BLaER1 (cell line): ENCODE results near the gene EIF4H.
A peak's percentile ranks its signal among the peaks of the same experiment; 100 is the strongest.

Source experiments
- H3K27ac ChIP-seq: shearing (Covaris generic); formaldehyde crosslinking; 2 replicates; pipeline ENCODE4 v1.8.1; 2022
- H3K27me3 ChIP-seq: shearing (Covaris generic); formaldehyde crosslinking; 2 replicates; pipeline ENCODE4 v1.8.1; 2022
- H3K36me3 ChIP-seq: shearing (Covaris generic); formaldehyde crosslinking; 2 replicates; pipeline ENCODE4 v1.8.1; 2022
- H3K4me1 ChIP-seq: shearing (Covaris generic); formaldehyde crosslinking; 2 replicates; pipeline ENCODE4 v1.8.1; 2022
- H3K4me2 ChIP-seq: shearing (Covaris generic); formaldehyde crosslinking; 2 replicates; pipeline ENCODE4 v1.8.1; 2022
- H3K4me3 ChIP-seq: shearing (Covaris generic); formaldehyde crosslinking; 2 replicates; pipeline ENCODE4 v1.8.1; 2022
- H3K9ac ChIP-seq: shearing (Covaris generic); formaldehyde crosslinking; 2 replicates; pipeline ENCODE4 v1.8.1; 2022
- H3K9me3 ChIP-seq: shearing (Covaris generic); formaldehyde crosslinking; 2 replicates; pipeline ENCODE4 v1.8.1; 2022
- H4K20me1 ChIP-seq: shearing (Covaris generic); formaldehyde crosslinking; 2 replicates; pipeline ENCODE4 v1.8.1; 2022
- Cebpa-rat ChIP-seq: shearing (Covaris generic); IDR thresholded peaks from 2 replicates; pipeline ENCODE4 v1.8.1; 2022

EIF4H gene

DNA sequence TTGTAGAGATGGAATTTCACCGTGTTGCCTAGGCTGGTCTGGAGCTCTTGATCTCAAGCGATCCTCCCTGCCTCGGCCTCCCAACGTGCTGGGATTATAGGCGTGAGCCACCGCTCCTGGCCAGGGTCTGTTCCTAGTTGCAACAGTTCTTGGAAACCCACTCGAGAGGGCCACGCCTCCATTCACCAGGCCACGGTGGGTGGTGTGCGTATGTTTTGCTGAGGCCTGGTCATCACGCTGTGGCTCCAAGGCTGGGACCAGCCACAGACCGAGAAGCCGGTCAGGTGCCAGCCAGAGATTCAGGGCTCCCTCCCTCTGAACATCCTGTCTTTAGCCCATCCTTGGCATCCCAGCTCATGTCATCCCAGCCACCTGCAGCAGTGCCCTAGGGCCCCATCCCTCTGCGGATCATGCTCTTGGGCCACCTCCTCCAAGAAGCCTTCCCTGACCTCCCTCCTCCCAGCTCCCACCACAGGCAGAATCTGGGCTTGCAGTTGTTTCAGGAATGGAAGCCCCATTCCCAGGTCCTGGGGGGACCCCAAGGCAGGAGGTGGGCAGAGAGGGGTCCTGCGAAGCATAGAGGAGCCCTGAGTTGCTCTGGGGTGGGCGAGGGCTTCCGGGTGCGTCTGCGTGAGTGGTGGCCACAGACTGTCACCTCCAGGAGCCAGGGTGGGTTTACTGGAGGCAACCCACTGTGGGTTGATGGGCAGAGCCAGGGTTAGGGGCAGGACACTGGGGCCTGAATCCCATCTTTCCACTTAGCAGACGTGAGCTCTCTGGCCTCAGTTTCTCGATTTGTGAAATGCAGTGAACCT, 40.9 kb downstream of the EIF4H start:
- Histone ChIP-seq H3K4me1 (peaks cover 73% of the 10 kb centered on the region), H3K4me3 (peak overlapping the region; percentile 57), H3K4me2 (peak overlapping the region; percentile 91), H3K9ac (peak overlapping the region; percentile 87), H3K36me3 (peaks cover 62% of the 10 kb centered on the region), H4K20me1 (no peaks in the 10 kb centered on the region), H3K9me3 (peaks cover 7% of the 10 kb centered on the region; the same call in 1 of the 2 replicates), H3K27ac (peak overlapping the region; percentile 100), H3K27me3 (no peaks in the 10 kb centered on the region)
- TF ChIP-seq Cebpa-rat = no peak

DNA sequence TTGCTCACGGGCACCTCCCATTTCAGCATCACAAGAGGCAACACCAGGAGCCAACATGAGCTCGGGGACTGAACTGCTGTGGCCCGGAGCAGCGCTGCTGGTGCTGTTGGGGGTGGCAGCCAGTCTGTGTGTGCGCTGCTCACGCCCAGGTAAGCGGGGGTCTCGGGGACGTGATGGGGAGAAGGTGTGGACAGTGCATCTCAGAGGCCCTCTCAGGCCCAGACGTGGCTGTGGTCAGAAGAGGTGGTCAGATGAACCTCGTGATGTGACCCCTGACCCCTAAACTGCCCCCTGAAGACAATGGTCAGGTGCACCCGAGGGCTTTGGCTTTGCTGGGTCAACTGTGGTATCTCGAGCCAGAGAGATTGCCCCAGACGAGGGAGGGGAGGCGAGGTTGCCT, 41.8 kb downstream of the EIF4H start:
- H3K9me3 ChIP-seq = peaks cover 7% of the 10 kb centered on the region; the same call in 1 of the 2 replicates
- no peaks in the 10 kb centered on the region for H4K20me1 ChIP-seq
- H3K4me2 ChIP-seq = peak overlapping the region; percentile 91
- TF ChIP-seq Cebpa-rat = no peak
- H3K4me1 ChIP-seq = peaks cover 82% of the 10 kb centered on the region
- peak overlapping the region; percentile 87 for H3K9ac ChIP-seq
- H3K27me3 ChIP-seq = no peaks in the 10 kb centered on the region
- H3K27ac ChIP-seq = peak overlapping the region; percentile 100
- peak overlapping the region; percentile 57 for H3K4me3 ChIP-seq
- H3K36me3 ChIP-seq = peaks cover 70% of the 10 kb centered on the region

DNA sequence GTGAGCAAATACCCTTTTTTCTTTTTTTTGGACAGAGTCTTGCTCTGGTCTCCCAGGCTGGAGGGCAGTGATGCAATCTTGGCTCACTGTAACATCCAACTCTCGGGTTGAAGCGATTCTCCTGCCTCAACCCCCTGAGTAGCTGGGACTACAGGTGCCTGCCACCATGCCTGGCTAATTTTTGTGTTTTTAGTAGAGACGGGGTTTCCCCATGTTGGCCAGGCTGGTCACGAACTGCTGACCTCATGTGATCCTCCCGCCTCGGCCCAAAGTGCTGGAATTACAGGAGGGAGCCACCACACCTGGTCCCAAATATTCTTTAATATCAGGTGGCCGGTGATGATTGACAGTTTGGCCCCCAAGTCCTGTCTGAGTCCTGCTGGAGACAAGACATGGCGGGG, 42.2 kb downstream of the EIF4H start:
- H3K9me3 ChIP-seq = peaks cover 7% of the 10 kb centered on the region; the same call in 1 of the 2 replicates
- peaks cover 74% of the 10 kb centered on the region for H3K36me3 ChIP-seq
- H3K27me3 ChIP-seq = no peaks in the 10 kb centered on the region
- H4K20me1 ChIP-seq = no peaks in the 10 kb centered on the region
- H3K4me3 ChIP-seq = peak overlapping the region; percentile 57
- H3K27ac ChIP-seq = peak overlapping the region; percentile 100
- H3K9ac ChIP-seq = peak overlapping the region; percentile 87
- peaks cover 86% of the 10 kb centered on the region for H3K4me1 ChIP-seq
- TF ChIP-seq Cebpa-rat = peak; percentile 82
- H3K4me2 ChIP-seq = peak overlapping the region; percentile 91

DNA sequence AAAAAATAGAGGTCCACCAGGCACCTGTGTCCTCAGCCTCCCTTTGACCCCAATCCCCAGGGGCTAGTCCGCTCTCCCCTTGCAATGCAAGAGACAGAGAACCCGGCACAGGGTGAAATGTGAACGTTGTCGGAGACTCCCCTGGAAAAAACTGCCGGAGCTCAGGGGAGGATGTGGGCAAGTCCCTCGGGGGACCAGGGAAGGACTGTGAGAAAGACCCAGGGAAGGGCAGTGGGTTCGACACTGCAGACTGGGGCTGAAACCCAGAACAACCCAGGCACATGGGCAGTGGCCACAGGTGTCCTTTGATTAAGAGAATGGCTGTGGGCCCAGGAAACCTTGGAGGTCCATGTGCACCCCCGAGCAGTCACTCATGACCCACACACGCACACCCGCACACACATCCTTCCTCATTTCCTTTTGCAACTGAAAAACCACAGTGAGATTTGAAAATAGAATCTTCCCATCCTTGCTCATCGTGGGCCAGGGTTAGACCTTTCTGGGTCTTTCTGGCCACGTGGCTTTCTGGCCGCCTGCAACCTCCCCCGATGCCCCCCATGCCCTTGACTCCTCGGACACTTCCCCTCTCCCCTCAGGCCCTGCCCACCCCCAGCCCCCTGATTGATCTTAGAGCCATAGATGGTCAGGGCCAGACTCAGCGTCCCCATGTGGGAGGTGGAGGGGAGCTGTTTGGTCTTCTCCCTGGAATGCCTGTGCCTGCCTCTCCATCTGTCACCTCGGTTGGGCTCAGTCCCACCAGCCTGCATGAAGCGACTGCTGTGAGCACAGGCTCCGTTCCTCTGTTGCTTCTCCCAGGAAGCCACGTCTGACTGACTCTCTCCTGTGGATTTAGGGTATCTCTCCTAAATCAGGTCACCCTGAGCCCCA, 43.5 kb downstream of the EIF4H start:
- Histone ChIP-seq H3K9me3 (peaks cover 7% of the 10 kb centered on the region; the same call in 1 of the 2 replicates), H3K4me2 (peak overlapping the region; percentile 91), H3K4me1 (peaks cover 88% of the 10 kb centered on the region), H3K4me3 (peak overlapping the region; percentile 57), H3K27ac (peak overlapping the region; percentile 100), H3K9ac (peak overlapping the region; percentile 87), H3K36me3 (peaks cover 77% of the 10 kb centered on the region), H4K20me1 (no peaks in the 10 kb centered on the region), H3K27me3 (no peaks in the 10 kb centered on the region)
- TF ChIP-seq Cebpa-rat = peak; percentile 48; the same call in 1 of the 2 replicates

DNA sequence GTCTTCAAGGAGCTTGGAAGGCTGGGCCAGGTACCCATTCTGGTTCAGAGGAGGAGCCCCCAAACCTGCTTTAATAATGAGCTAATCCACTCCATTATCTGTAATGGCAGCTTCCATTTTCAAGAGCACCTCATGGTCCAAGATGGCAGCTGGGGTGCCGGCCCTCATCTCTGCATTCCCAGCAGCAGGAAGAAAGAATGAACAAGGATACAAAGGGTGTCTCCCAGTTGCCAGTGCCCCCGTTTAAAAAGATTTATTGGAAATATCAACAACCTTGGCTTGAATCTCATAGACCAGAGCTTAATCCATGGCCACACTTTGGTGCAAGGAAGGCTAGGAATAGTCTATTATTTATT, 44.2 kb downstream of the EIF4H start:
- Histone ChIP-seq H3K36me3 (peaks cover 80% of the 10 kb centered on the region), H3K4me2 (peak overlapping the region; percentile 91), H3K4me1 (peaks cover 88% of the 10 kb centered on the region), H3K27ac (peak overlapping the region; percentile 100), H3K9ac (peak overlapping the region; percentile 87), H3K27me3 (no peaks in the 10 kb centered on the region), H3K4me3 (peak overlapping the region; percentile 27), H4K20me1 (no peaks in the 10 kb centered on the region), H3K9me3 (peaks cover 7% of the 10 kb centered on the region; the same call in 1 of the 2 replicates)
- TF ChIP-seq Cebpa-rat = no peak

- Histone ChIP-seq H3K4me2 (peak overlapping the region; percentile 91), H3K36me3 (peaks cover 86% of the 10 kb centered on the region), H3K4me3 (peak overlapping the region; percentile 52), H3K27ac (peak overlapping the region; percentile 100), H3K27me3 (no peaks in the 10 kb centered on the region), H3K9me3 (peaks cover 7% of the 10 kb centered on the region; the same call in 1 of the 2 replicates), H3K9ac (peak overlapping the region; percentile 87), H3K4me1 (peaks cover 94% of the 10 kb centered on the region), H4K20me1 (no peaks in the 10 kb centered on the region)
- no peak for TF ChIP-seq Cebpa-rat
Observed at GRCh38 chr7:74219416-74219815, 45.3 kb downstream of the EIF4H start.

DNA sequence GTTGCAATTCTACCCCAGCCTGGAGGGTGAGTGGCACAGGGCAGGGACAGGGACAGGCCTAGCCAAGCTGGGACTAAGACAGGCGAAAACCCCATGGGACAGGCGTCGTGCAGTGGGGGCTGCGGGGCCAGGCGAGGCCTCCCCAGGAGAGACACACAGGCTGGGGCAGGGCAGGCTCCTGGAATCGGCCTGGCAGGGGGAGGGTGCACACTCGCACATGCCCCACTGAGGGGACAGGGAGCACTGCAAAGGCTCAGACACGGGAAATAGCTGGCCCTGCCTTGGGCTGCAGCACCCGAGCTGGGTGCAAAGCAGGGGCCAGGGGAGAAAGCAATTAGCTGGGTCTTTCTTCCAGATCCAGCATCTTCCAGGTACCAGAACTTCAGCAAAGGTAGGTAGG, 46.1 kb downstream of the EIF4H start:
- peaks cover 7% of the 10 kb centered on the region; the same call in 1 of the 2 replicates for H3K9me3 ChIP-seq
- peak overlapping the region; percentile 52 for H3K4me3 ChIP-seq
- peak overlapping the region; percentile 87 for H3K9ac ChIP-seq
- H3K36me3 ChIP-seq = peaks cover 88% of the 10 kb centered on the region
- peak overlapping the region; percentile 100 for H3K27ac ChIP-seq
- peak overlapping the region; percentile 91 for H3K4me2 ChIP-seq
- no peaks in the 10 kb centered on the region for H3K27me3 ChIP-seq
- no peaks in the 10 kb centered on the region for H4K20me1 ChIP-seq
- peaks cover 96% of the 10 kb centered on the region for H3K4me1 ChIP-seq
- no peak for TF ChIP-seq Cebpa-rat

GRCh38 chr7:74221713-74222112, 47.6 kb downstream of the EIF4H start:
- no peak overlapping the region for H3K4me3 ChIP-seq
- peak overlapping the region; percentile 41; the same call in 1 of the 2 replicates for H3K9ac ChIP-seq
- peak overlapping the region; percentile 100 for H3K27ac ChIP-seq
- no peaks in the 10 kb centered on the region for H4K20me1 ChIP-seq
- H3K27me3 ChIP-seq = no peaks in the 10 kb centered on the region
- H3K4me1 ChIP-seq = peaks cover 96% of the 10 kb centered on the region
- no peak for TF ChIP-seq Cebpa-rat
- peaks cover 7% of the 10 kb centered on the region; the same call in 1 of the 2 replicates for H3K9me3 ChIP-seq
- H3K36me3 ChIP-seq = peaks cover 88% of the 10 kb centered on the region
- peak overlapping the region; percentile 91 for H3K4me2 ChIP-seq

DNA sequence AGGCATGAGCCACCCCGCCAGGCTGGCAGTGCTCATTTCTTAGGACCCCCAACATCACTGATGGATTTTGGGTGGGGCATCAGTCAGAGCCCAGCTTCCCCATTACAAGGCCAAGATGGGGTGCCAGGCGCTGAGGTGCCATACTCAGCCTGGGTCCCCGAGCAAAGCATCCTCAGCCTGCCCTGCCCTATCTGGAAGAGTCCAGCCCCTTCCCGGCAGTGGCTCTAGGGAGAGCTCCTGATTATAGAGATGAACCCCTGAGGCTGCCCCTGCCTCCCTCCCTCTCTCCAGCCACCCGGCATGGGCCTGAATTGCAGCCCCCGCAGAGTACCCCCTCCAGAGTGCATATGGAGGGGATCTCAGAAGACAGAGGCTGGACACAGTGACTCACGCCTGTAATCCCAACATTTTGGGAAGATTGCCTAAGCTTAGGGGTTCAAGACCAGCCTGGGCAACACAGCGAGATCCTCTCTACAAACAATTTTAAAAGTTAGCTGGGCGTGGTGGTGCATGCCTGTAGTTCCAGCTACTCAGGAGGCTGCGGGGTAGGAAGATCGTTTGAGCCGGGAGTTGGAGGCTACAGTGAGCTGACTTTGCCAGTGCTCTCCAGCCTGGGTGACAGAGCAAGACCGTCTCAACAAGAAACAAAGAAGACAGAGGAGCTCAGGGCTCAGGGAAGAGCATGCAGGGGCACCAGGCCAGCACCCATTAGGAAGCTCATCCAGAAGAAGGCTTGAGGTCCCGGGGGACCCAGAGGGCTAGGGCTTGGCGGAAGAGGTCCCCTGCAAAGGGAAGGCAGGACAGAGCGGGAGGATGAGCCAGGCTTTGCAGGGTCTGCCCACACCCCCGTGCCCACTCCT, 48.9 kb downstream of the EIF4H start:
- Histone ChIP-seq H3K4me2 (peak overlapping the region; percentile 91), H4K20me1 (no peaks in the 10 kb centered on the region), H3K9me3 (peaks cover 6% of the 10 kb centered on the region; the same call in 1 of the 2 replicates), H3K27ac (peak overlapping the region; percentile 100), H3K9ac (peak overlapping the region; percentile 75), H3K4me1 (peaks cover 100% of the 10 kb centered on the region), H3K36me3 (peaks cover 93% of the 10 kb centered on the region), H3K4me3 (peak overlapping the region; percentile 57), H3K27me3 (no peaks in the 10 kb centered on the region)
- TF ChIP-seq Cebpa-rat = no peak
